H4 (cell line): ENCODE results near the gene ITGB6. TPM values are rescaled to one million over a fixed set of nuclear protein-coding genes. Genes with fewer than 3 reads are reported as not detected.

Experiments used
- DNase-seq: peaks from one replicate; pipeline ENCODE4 v3.0.0-alpha.2; 2015; ENCODE audit warnings: low spot score
- total RNA-seq: library from RNA; depleted of rRNA; stranded (reverse); fragments of >200 nt; shearing (Covaris generic); gene quantifications from 2 replicates; pipeline ENCODE4 v1.2.3, GENCODE V29; 2014; rRNA removed

Gene ITGB6, protein sequence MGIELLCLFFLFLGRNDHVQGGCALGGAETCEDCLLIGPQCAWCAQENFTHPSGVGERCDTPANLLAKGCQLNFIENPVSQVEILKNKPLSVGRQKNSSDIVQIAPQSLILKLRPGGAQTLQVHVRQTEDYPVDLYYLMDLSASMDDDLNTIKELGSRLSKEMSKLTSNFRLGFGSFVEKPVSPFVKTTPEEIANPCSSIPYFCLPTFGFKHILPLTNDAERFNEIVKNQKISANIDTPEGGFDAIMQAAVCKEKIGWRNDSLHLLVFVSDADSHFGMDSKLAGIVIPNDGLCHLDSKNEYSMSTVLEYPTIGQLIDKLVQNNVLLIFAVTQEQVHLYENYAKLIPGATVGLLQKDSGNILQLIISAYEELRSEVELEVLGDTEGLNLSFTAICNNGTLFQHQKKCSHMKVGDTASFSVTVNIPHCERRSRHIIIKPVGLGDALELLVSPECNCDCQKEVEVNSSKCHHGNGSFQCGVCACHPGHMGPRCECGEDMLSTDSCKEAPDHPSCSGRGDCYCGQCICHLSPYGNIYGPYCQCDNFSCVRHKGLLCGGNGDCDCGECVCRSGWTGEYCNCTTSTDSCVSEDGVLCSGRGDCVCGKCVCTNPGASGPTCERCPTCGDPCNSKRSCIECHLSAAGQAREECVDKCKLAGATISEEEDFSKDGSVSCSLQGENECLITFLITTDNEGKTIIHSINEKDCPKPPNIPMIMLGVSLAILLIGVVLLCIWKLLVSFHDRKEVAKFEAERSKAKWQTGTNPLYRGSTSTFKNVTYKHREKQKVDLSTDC
- not detected in 2 replicates for total RNA-seq

DNA sequence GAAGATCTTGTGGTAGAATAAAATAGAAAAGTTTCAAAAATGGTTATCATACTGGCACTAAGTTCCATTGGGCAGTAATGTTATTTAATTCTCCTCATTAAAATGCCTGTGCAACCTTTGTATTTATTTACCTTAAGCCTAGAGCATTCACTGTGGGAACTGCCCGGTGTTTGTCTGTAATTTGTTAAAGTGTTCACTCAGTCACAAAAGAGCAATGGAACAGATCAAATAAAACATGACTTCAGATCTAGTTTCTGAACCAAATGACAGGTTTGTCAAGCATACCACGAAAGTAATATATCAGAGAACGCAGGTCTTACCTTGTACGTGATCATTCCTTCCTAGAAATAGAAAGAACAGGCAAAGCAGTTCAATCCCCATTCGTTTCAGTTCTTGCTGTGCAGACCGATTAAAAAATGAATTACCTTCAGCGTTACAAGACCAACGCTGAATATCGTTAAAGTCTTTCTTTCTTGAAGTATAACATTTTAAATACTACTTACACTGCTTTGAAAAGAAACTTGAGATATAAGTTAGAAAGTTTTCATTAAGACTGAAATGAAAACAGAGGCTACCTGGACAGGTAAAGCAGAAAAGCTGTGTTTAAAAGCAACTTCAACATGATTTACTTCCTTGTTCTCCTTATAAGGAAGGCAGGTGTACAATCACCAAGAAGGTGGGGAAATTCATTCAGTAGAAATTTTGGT is at the start of gene ITGB6:
TSS of gene ITGB6 (minus strand) at position 590 of the 707 bp plus-strand sequence. CDS start at position 381, 209 bp downstream.
- DNase-seq, result no peak

DNA sequence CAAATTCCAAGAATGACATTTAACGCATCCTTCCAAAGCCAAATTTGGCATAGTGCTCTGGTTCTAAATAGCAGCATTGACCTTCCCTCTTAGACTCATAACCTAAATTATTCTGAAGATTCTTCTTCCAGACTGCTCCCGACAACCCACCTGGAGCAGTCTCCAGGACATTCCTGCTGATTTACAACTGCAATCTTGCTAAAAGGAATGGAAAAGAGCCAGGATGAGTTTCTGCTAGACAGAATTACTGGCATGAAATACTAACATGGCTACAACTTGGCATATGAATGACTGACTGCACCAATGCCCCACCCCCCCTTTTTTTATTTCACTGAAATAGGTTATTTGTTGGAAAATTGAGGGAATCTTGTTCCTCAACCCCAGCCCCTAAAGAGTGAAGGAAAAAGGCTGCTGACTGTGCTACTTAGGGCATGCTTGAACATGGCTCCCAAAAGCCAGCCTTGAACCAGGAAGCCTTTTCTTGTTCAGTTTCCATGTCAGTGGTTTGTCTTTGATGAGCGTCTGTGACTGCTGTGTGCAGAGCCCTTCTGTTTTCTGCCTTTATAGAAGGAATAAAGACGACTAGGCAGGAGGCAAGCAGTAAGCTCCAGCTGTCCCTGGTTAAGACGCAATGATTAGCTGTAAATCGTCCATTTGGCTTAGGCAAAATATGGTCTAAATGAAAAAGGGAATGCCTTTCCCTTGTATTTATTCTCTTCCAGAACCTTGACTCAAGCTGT is 47.4 kb upstream of the ITGB6 start:
- DNase-seq, result no peak

DNA sequence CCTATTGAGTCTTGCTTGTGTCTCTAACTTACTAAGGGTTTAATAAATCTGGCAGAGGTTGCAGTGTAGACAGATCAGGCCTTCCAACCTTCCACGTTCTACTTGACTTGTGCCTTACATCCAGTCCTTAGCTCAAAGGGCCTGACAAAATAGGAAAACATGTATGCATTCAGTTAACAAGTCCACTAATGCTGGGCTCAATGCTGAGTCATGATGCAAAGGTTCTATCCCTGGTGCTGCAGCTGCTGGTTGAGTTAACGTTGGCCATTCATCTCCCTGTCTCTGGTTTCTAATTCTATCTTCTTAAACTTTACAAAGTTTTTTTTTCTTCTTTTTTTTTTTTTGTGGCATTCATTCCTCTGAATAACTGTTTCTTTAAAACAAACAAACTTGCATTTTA is 46.3 kb upstream of the ITGB6 start:
- DNase-seq, result peak; percentile 27

DNA sequence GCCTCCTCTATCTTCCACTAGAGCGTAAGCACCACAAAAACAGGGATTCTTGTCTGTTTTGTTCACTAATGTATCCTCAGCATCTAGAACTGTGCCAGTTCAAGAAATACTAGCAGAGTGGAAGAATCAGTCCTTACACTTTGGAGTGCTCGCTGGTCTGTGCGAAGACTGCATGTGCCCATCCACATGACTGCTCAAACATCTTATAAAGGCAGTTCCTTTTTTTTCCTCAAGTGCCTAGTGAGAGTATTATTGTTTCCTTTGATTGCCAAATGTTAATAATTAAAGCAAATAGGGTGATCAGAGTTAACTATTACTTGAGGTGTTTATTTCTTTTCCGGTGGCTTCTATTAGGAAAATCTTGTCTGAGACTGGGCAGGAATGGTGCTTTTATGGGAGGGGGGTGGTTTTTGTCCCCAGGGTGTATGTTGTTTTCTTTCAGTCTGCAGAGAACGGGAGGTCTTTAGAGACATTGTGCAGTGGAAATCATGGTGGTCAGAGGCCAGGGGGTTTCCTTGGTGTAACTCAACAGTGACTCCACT is 45.6 kb upstream of the ITGB6 start:
- DNase-seq, result no peak

DNA sequence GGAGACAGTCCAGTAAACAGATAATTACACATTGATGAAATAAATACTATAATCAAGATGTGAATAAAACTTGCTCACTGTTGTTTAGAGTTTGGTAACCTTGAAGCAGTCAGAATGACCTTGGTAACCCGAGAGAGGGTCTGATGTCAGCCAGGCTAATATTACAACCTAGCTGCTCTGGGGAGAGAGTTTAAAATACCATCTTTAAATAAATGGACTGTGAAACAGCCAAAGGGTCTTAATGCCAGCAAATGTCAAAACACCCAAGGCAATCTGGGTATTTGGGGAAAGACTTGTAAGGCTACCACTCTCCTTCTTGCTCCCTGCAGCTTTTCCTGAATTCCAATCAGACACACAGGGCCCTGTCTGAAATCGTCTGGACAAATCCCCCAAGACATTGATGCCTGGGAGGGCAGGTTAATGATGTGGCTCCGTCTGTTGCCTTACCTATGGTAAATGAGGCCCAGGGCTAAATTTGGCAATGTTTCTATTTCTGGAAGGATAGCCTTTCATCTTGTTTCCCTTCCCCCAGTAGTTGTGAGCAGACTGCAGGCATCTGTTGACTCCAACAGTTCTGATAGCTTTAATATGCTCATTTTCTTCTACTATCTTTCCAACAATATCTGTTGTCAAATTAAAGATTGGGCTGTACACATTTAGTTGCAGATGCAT is 43.0 kb upstream of the ITGB6 start:
- no peak for DNase-seq

DNA sequence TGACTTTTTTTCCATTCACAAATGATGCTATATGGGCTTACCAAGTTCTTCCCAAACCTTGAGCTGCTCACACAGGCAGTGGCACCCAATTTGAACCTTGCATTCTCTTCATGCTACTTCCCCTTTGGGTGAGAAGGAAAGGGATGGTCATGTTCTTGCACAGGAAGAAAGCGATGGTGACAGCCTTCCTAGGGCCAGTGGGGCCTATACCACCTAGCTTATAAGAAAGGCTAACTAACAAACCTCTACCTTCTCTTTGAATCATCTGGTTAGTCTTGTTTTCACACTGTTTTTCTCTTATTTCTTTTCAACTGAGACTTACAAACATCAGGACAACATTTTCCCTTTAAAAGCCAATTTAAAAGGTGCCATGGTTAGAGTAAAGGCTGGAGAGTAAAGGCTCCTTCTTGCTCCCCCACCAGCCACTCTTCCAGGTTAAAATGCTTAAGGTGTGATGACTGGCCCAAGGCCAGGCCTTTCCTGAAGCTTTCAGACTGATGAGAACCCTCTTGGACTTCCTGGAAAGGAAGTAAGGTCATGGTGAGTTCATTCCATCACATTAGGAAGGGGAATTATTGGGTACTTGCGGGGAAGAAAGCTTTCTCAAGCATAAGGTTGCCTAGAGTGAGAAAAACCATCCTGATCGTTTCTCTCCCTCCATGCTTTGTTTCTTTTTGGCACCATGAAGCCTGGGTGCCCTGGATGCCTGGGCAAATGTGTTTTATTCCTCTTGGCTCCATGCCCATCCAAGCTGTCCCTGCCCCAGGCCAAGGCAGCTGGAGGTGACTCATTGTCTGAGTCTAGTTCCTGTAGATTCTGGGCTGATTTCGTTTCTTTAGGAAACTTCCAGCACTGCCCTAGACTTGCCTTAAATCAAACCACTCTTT is 41.4 kb upstream of the ITGB6 start:
- peak; percentile 87 for DNase-seq

DNA sequence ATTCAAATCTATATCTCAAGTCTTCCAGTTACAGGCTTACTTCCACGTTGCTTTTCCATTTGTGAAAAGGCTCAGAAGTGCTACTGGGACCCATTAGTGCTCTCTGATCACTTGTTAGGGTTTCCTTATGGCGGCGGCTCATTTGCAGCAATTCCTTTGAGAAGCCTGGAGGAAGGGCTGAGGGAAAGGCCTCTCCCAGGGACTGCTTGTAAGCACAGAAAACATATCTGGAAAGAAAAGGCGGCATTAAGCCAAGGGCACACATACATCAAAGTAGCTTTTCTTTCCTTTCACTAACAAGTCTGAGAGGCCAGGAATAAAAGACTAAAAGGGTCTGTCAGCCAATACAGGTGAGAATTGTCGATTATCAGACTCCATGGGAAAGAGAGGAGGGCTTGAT is 39.4 kb upstream of the ITGB6 start:
- no peak for DNase-seq

DNA sequence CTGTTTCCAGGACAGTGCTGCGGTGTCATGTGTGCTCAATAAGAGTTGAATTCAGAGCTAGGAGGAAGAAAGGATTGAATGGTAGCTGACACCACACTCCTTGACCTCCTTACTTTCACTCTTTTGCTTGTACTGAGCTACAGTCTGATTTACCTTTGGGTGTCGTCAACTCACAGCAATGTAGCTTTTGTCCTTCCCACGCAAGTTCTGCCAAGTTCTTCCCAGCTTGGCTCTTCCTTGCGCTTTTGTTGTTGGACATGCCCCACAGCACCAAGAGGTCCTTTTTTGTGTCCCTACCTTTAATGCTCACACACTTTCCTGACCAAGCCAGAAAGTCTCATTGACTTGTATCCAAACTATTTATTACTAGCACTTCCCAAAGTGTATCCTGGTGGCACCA is 38.3 kb upstream of the ITGB6 start:
- no peak for DNase-seq

DNA sequence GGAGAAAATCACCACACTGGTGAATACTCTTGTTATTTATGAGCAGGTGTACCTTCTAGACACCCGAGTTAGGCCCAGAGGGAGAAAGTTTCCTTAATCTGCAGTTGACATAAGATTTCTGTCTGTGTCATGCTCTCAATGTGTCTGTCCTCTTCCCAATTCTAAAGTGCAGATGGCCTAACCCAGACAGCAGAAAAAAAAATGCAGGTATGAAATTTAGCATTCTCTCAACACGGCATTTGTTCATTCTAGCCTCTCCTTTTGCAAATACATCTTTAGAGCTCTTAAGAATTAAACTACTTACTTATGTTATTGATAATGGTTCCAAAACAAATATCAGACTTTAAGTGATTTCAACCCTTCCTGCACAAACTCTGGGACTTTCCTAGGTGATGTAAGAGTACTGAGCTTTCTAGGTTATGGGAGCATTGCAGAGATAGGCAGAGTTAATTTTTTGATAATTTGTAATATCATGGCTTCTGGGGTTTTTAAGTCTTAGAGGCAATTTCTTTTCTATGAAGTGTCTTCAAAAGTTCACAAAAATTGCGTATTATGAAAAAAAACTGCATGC is 32.9 kb upstream of the ITGB6 start:
- no peak for DNase-seq

DNA sequence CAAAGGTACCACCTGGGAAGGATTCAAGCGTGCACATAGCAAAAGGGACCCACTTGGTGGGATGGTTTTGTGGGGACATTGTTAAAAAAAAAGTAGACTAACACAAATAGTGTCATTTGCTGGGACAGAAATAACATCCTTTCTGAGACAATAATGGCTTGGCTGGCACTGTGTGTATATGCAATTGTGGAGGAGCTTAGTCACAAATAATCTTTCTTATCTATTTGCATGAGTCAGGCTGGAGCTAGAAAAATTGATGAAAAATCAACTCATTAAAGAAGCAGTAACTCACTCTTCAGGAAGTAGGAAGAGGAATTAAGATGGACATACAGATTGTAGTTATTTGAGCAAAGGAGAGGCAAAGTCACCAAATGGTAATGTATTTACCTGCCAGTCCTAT is 29.5 kb upstream of the ITGB6 start:
- no peak for DNase-seq

DNA sequence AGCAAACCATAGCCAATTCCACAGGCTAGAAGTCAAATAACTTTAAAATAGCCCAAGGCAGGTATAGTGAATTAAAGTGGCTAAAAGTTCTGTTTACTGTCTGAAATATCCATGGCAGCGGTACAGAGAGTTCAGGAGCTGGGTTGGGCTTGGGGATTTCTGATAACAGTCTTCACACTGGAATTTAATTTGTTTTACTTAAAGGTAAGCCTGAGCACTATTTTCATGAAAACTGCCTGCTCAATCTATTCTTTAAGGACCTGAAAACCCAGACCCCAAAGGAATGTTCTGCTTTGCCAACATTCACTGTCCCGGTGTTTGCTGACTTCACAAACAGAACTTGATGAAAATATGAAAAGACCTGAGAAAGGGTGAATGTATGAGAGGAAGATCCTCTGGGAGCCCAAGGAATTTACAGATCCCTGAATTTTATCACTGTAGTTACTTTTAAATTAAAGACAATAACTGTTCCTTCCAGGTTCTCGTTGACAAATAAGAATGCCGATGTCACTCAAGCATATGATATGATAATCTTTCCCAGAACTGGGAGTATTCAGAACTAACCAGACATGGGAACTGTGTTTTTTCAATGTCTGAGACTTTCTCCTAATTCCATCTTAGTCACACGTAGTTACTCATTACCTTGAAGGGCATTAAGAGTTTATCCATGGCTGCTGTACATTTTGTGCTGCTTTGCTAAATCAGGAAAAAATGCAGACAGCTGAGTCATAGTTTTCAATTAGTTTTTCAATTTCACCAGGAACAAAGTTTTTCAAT is 28.3 kb upstream of the ITGB6 start:
- DNase-seq, result peak; percentile 53

DNA sequence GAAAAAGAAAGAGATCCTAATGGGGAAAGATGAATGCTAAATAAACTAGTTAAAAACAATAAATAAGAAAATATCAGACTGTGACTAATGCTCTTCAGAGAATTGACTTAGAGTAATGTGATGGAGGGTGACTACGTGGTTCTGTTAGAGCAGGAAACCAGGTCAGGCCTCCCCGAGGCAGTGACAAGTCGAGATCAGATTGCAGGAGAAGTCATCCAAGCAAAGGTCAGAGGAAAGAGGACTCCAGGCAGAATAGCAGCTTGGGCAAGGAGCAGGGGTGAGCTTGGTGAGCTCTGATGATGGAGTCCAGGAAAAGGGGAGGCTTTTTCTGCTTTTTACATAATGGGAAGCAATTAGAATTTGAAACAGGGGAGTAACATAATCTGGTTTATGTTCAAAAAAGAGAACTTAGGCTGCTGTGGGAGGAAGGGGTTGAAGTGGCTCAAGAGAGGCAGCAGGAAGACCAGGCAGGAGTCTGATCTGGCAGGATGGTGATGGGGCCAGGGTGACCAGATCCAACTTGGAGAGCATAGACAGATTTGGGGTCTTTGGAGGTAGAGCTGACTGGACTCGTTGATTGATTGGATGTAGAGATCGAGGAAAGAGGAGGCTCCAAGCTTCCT is 27.3 kb upstream of the ITGB6 start:
- DNase-seq, result no peak

DNA sequence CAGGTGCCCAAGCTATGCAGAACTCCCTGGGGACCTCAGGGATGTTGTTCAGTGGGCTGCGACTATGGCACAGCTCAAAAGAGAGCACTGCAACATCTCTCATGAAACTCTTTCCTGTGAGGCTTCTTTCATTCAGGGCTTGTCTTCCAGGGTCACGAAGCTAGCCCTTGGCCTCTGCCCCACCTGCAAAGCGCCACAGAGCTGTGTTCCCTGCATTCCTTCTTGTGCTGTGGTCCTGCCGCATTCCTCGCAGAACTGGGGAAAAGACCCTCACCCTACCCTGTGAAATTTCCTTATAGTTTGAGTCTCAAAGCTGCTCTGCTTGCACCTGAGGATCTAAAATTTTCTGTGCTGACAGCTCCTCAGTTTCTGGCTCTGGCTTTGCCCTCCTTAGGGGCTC is 26.3 kb upstream of the ITGB6 start:
- DNase-seq, result no peak

DNA sequence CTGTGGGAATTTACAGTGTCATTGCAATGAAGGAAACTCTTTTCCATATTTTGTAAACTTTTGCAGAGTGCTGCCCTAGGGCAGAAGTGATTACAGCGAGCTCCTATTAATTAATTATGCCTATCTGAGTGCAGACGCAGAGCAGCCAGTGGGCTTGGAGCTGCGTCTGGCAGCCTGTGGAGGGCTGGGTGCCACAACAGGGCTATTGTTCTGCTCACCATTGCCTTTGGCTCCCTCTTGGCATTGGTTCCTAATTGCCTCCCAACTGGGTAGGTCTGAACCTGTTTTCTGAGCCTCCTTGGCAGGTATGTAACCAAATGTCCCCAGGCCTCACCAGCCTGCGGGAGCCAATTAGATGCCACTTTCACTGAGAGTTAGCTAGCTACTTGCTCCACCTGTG is 25.6 kb upstream of the ITGB6 start:
- no peak for DNase-seq

DNA sequence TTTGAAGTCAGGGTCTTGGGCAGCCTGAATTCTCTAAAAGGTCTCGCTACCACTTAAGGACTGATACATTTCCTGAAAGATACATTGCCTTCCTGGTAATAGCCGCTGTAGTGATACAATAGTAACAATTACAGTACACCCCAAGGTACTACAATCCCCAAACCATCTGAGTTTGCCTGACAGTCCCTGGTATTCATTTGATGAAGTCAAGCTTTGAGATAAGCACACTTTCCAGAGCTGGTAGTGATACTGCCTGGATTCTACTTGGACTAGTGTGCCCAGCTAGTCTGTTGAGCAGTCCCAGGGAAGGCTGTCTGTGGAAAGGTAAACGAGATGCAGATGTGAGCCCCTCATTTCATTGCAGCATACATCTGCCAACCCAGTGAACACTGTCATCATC is 24.4 kb upstream of the ITGB6 start:
- no peak for DNase-seq

DNA sequence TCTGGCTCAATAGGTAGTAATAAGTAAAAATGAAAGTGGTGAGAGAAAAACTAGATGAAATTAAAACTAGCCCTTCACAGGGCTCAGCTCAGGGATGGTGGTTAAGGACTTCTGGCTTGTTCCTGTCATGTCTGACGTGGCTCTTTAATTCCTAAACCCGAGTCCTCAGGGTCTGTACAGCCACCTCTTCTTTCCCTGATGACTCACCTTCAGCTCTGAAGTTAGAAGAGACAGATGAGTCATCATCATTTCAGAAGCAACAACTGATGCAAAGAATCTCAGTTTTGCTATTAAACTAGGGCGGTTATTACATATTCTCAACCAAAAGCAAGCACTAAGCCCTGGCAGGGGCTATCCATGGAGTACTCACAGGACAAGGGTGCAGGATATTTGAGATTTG is 24.0 kb upstream of the ITGB6 start:
- peak; percentile 95 for DNase-seq

DNA sequence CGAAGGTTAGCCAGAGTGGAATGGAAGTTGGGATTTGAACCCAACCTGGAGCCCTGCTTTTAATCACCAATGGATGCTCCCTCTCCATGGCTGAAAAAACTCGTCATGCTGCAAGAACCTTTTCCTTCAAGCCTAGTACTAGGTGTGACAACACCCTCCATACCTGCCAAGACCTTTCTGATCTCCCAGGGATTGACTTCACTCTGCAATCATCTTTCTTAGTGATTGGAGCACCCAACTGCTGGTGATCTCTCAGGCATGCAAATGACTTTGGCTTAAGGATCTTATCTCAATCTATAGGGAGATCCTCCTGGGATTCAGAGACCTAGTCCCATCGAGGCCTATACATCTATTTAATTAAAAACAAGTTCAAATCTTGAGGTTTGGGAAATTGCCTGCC is 23.5 kb upstream of the ITGB6 start:
- no peak for DNase-seq
